Kidney (tissue), 14 donors: Measurements from ENCODE around the gene PRDM15. TPM values are rescaled to one million over a fixed set of nuclear protein-coding genes. Genes with fewer than 3 reads are reported as not detected.

Experiments
- DNase-seq, 5 donors: peaks; one replicate each; pipeline ENCODE4 v3.0.0-alpha.2; 2013 to 2020
- FAIRE-seq: peaks from 2 replicates; lab custom pipeline; 2012; peaks lifted over from hg19 to GRCh38; lab: Jason Lieb, UNC
- H3K27ac ChIP-seq, 2 donors: one replicate each; pipeline ENCODE4 v1.7.0; 2013; ENCODE audit warnings: low read depth in 2 of 2, low read length in 2 of 2, inconsistent platforms in 1 of 2
- H3K27me3 ChIP-seq: one replicate; pipeline ENCODE4 v1.7.1; 2013; ENCODE audit warnings: low read length, inconsistent platforms; ENCODE audit not compliant: control insufficient read depth, insufficient read depth
- H3K36me3 ChIP-seq, 3 donors: one replicate each; pipeline versions ENCODE4 v1.7.0 to v1.7.1; 2013; ENCODE audit warnings: low read length in 3 of 3, control low read depth in 1 of 3, inconsistent platforms in 1 of 3; ENCODE audit not compliant: insufficient read depth in 3 of 3, control insufficient read depth in 2 of 3
- H3K4me1 ChIP-seq, 3 donors: one replicate each; pipeline versions ENCODE4 v1.7.0 to v1.7.1; 2013; ENCODE audit warnings: low read length in 3 of 3, inconsistent platforms in 1 of 3, low read depth in 1 of 3; ENCODE audit not compliant: control insufficient read depth in 2 of 3, insufficient read depth in 2 of 3
- H3K4me3 ChIP-seq, 3 donors: one replicate each; pipeline versions ENCODE4 v1.7.0 to v1.8.1; 2013; ENCODE audit warnings: low read length in 3 of 3, control low read depth in 1 of 3, inconsistent platforms in 1 of 3
- H3K9ac ChIP-seq, 3 donors: one replicate each; pipeline versions ENCODE4 v1.7.0 to v1.7.1; 2013; ENCODE audit warnings: low read length in 3 of 3, control low read depth in 1 of 3, inconsistent platforms in 1 of 3
- H3K9me3 ChIP-seq, 3 donors: one replicate each; pipeline versions ENCODE4 v1.7.0 to v1.7.1; 2013; ENCODE audit warnings: low read length in 3 of 3, control low read depth in 1 of 3, inconsistent platforms in 1 of 3; ENCODE audit not compliant: control insufficient read depth in 2 of 3, insufficient read depth in 1 of 3
- CTCF ChIP-seq: IDR thresholded peaks from 3 replicates; pipeline ENCODE4 v1.5.1; 2012; ENCODE audit warnings: mild to moderate bottlenecking, moderate library complexity, borderline replicate concordance; ENCODE audit not compliant: insufficient read depth; ENCODE audit errors: extremely low read depth
- intact Hi-C: fragments of 100-400 bp; cut with DNase I; formaldehyde crosslinking; loops from one replicate; pipeline ENCODE4 v1.11.1; 2022
- polyA plus RNA-seq: library from polyadenylated mRNA; stranded (reverse); fragments of 350-450 nt; fragmentation: Illumina TruSeq; extraction: RNeasy Lipid Tissue Mini Kit (QIAGEN cat#74804); gene quantifications from one replicate; pipeline ENCODE4 v1.2.3, GENCODE V29; 2014; ENCODE audit warnings: low read depth, low replicate concordance; ENCODE audit not compliant: insufficient read depth
- total RNA-seq: library from RNA; stranded (reverse); fragmentation: NEBNext Ultra II Directional; extraction: Animal tissue kit (Norgen Biotek cat#: 25700); gene quantifications from one replicate; pipeline ENCODE4 v1.2.1, GENCODE V29; 2021
- donor health status: control.
- donor health status: control.
- donor health status: control.
- donor health status: control.
- donor health status: control.
- donor health status: DM: yes; HTN: yes; CAD: no.
- donor health status: Normal renal cell carcinoma (clear cell type).

The PRDM15 gene
- total and polyA plus RNA-seq, 2 donors from 2014 or later, result 1.3 to 8.4 TPM

- Histone ChIP-seq H3K36me3 (no peaks in the 10 kb centered on the region), H3K4me3 (no peak overlapping the region), H3K9ac (no peak overlapping the region), H3K27me3 (no peaks in the 10 kb centered on the region), H3K9me3 (no peaks in the 10 kb centered on the region), H3K27ac (no peak overlapping the region), H3K4me1 (no peaks in the 10 kb centered on the region)
- peak in 3 of 5 donors; percentile 57 to 82 (median 76) for DNase-seq
- FAIRE-seq, result no peak
- no peak for TF ChIP-seq CTCF
- intact Hi-C loops, result no loop called here
Observed at GRCh38 chr21:41885341-41886024, 6.3 kb upstream of the PRDM15 start.

- Histone ChIP-seq H3K9ac (no peak overlapping the region), H3K9me3 (no peaks in the 10 kb centered on the region), H3K36me3 (no peaks in the 10 kb centered on the region), H3K27ac (no peak overlapping the region), H3K4me1 (no peaks in the 10 kb centered on the region), H3K4me3 (no peak overlapping the region), H3K27me3 (no peaks in the 10 kb centered on the region)
- DNase-seq (no peak), FAIRE-seq (no peak)
- no peak for TF ChIP-seq CTCF
- intact Hi-C loops, result no loop called here
Observed at GRCh38 chr21:41884501-41885030, 5.4 kb upstream of the PRDM15 start.

GRCh38 chr21:41883582-41883981 is 4.4 kb upstream of the PRDM15 start:
- H3K4me3 ChIP-seq, result no peak overlapping the region
- no peaks in the 10 kb centered on the region for H3K36me3 ChIP-seq
- H3K9ac ChIP-seq, result no peak overlapping the region
- no peaks in the 10 kb centered on the region for H3K9me3 ChIP-seq
- intact Hi-C loops, result no loop called here
- no peaks in the 10 kb centered on the region for H3K27me3 ChIP-seq
- no peak for TF ChIP-seq CTCF
- no peaks in the 10 kb centered on the region for H3K4me1 ChIP-seq
- FAIRE-seq (no peak), DNase-seq (no peak)
- H3K27ac ChIP-seq, result no peak overlapping the region
